H1 (cell line): ENCODE data around the gene ATG16L1. TPM values are rescaled to one million over a fixed set of nuclear protein-coding genes. Genes with fewer than 3 reads are reported as not detected.
A peak's percentile ranks its signal among the peaks of the same experiment; 100 is the strongest.

Source experiments
- CTCF ChIA-PET: fragments of 300-600 bp; sonication (Branson Sonifier 250); formaldehyde crosslinking; loops from one replicate; lab custom pipeline; 2021; ENCODE audit not compliant: partially characterized antibody; lab: Charles Lee
- POLR2A ChIA-PET: fragments of 300-600 bp; sonication (Branson Sonifier 250); formaldehyde crosslinking; loops from one replicate; lab custom pipeline; 2021; ENCODE audit warnings: inconsistent platforms; ENCODE audit not compliant: partially characterized antibody; lab: Charles Lee
- DNase-seq, 2 experiments: peaks; one replicate each; pipeline versions ENCODE4 v3.0.0 to v3.0.0-alpha.2; 2010 to 2022; ENCODE audit warnings: low spot score in 2 of 2, low read depth in 1 of 2, mixed read lengths in 1 of 2
- FAIRE-seq: peaks from 2 replicates; lab custom pipeline; 2011; peaks lifted over from hg19 to GRCh38; lab: Jason Lieb, UNC
- H2AFZ ChIP-seq: 2 replicates; pipeline ENCODE4 v1.8.1; 2012; ENCODE audit warnings: low read length, inconsistent platforms
- H2AK5ac ChIP-seq: 2 replicates; pipeline ENCODE4 v1.6.1; 2013; ENCODE audit warnings: low read depth, low read length
- H2BK120ac ChIP-seq: replicated peaks from 2 replicates; pipeline ENCODE3; 2013; ENCODE audit warnings: low read depth, low read length, inconsistent platforms
- H2BK12ac ChIP-seq: 2 replicates; pipeline ENCODE4 v1.6.1; 2013; ENCODE audit warnings: low read depth, low read length
- H2BK15ac ChIP-seq: 2 replicates; pipeline ENCODE4 v1.6.1; 2013; ENCODE audit warnings: low read length
- H2BK20ac ChIP-seq: 2 replicates; pipeline ENCODE4 v1.6.1; 2013; ENCODE audit warnings: low read length
- H2BK5ac ChIP-seq: 2 replicates; pipeline ENCODE4 v1.6.1; 2013; ENCODE audit warnings: low read depth, low read length
- H3K14ac ChIP-seq: 2 replicates; pipeline ENCODE4 v1.6.1; 2013; ENCODE audit warnings: inconsistent platforms; ENCODE audit not compliant: insufficient read length
- H3K18ac ChIP-seq: 2 replicates; pipeline ENCODE4 v1.6.1; 2013; ENCODE audit warnings: low read length; ENCODE audit errors: extremely low read depth
- H3K23ac ChIP-seq: 2 replicates; pipeline ENCODE4 v1.6.1; 2013; ENCODE audit warnings: inconsistent platforms; ENCODE audit not compliant: insufficient read length
- H3K23me2 ChIP-seq: 2 replicates; pipeline ENCODE4 v1.6.1; 2013; ENCODE audit warnings: low read depth, low read length
- H3K27ac ChIP-seq: 2 replicates; pipeline ENCODE4 v1.6.1; 2011; ENCODE audit warnings: low read depth, low read length, inconsistent platforms
- H3K27me3 ChIP-seq, 4 experiments: replicated peaks in 1 of 4; 1 replicate in 1 of 4; 2 replicates in 3 of 4; pipeline versions ENCODE4 v1.6.1 to v1.8.1; 2011 to 2013; ENCODE audit warnings: low read length in 3 of 4, mild to moderate bottlenecking in 3 of 4, inconsistent platforms in 2 of 4, mixed read lengths in 2 of 4, moderate library complexity in 1 of 4; ENCODE audit not compliant: control insufficient read depth in 3 of 4, insufficient read depth in 3 of 4; ENCODE audit errors: extremely low read depth in 1 of 4
- H3K36me3 ChIP-seq, 4 experiments: 2 replicates each; pipeline versions ENCODE4 v1.6.1 to v1.8.1; 2011 to 2013; ENCODE audit warnings: mild to moderate bottlenecking in 4 of 4, low read length in 3 of 4, moderate library complexity in 2 of 4, control low read depth in 1 of 4, inconsistent platforms in 1 of 4; ENCODE audit not compliant: insufficient read depth in 4 of 4, control insufficient read depth in 2 of 4
- H3K4ac ChIP-seq: replicated peaks from 2 replicates; pipeline ENCODE3; 2013; ENCODE audit warnings: low read length, low read depth, mixed read lengths, inconsistent platforms; ENCODE audit not compliant: insufficient read length
- H3K4me1 ChIP-seq, 4 experiments: replicated peaks in 1 of 4; 1 replicate in 1 of 4; 2 replicates in 3 of 4; pipeline versions ENCODE4 v1.6.1 to v1.8.1; 2011 to 2013; ENCODE audit warnings: low read length in 3 of 4, inconsistent platforms in 2 of 4, mixed read lengths in 1 of 4; ENCODE audit not compliant: insufficient read depth in 4 of 4, control insufficient read depth in 3 of 4
- H3K4me2 ChIP-seq, 2 experiments: 2 replicates each; pipeline versions ENCODE4 v1.6.1 to v1.8.1; 2011 to 2013; ENCODE audit warnings: low read depth in 2 of 2, low read length in 2 of 2, control low read depth in 1 of 2, inconsistent platforms in 1 of 2, mild to moderate bottlenecking in 1 of 2; ENCODE audit not compliant: insufficient read depth in 1 of 2
- H3K4me3 ChIP-seq, 4 experiments: fragments of 200-600, 300-600 bp in 1 of 4; sonication (generic), shearing (Covaris generic), sonication (Bioruptor Twin) in 1 of 4; 2 replicates each; pipeline versions ENCODE4 v1.5.1 to v1.8.1; 2011 to 2016; ENCODE audit warnings: low read length in 4 of 4, low read depth in 3 of 4, control low read depth in 2 of 4, inconsistent platforms in 2 of 4, mild to moderate bottlenecking in 2 of 4, mixed read lengths in 1 of 4, moderate library complexity in 1 of 4; ENCODE audit not compliant: insufficient read depth in 2 of 4; ENCODE audit errors: extremely low read depth in 1 of 4
- H3K56ac ChIP-seq: replicated peaks from 2 replicates; pipeline ENCODE3; 2013; ENCODE audit warnings: low read depth, mild to moderate bottlenecking, mixed read lengths, low read length, inconsistent platforms; ENCODE audit not compliant: insufficient read length
- H3K79me1 ChIP-seq: 2 replicates; pipeline ENCODE4 v1.6.1; 2013; ENCODE audit warnings: low read depth, low read length, control low read depth
- H3K79me2 ChIP-seq, 2 experiments: 2 replicates each; pipeline versions ENCODE4 v1.6.1 to v1.8.1; 2012 to 2013; ENCODE audit warnings: low read length in 2 of 2, mild to moderate bottlenecking in 2 of 2, inconsistent platforms in 1 of 2; ENCODE audit not compliant: insufficient read depth in 2 of 2, control insufficient read depth in 1 of 2
- H3K9ac ChIP-seq, 4 experiments: replicated peaks in 1 of 4; 1 replicate in 1 of 4; 2 replicates in 3 of 4; pipeline versions ENCODE4 v1.6.1 to v1.8.1; 2011 to 2013; ENCODE audit warnings: low read depth in 3 of 4, low read length in 3 of 4, control low read depth in 2 of 4, mild to moderate bottlenecking in 2 of 4, moderate library complexity in 2 of 4, inconsistent platforms in 1 of 4; ENCODE audit errors: extremely low read depth in 1 of 4
- H3K9me3 ChIP-seq, 2 experiments: 2 replicates each; pipeline versions ENCODE4 v1.6.1 to v1.8.1; 2012 to 2013; ENCODE audit warnings: mild to moderate bottlenecking in 2 of 2, moderate library complexity in 2 of 2, control low read depth in 1 of 2, inconsistent platforms in 1 of 2, low read depth in 1 of 2, low read length in 1 of 2, mixed read lengths in 1 of 2; ENCODE audit not compliant: insufficient read depth in 2 of 2
- H4K20me1 ChIP-seq, 2 experiments: replicated peaks in 1 of 2; 2 replicates each; pipeline versions ENCODE3 to v1.8.1; 2011 to 2013; ENCODE audit warnings: inconsistent platforms in 2 of 2, low read length in 2 of 2, mild to moderate bottlenecking in 1 of 2; ENCODE audit not compliant: insufficient read depth in 2 of 2, control insufficient read depth in 1 of 2
- H4K5ac ChIP-seq: 2 replicates; pipeline ENCODE4 v1.6.1; 2013; ENCODE audit warnings: low read length, low read depth, mixed read lengths, inconsistent platforms; ENCODE audit not compliant: insufficient read length
- H4K8ac ChIP-seq: 2 replicates; pipeline ENCODE4 v1.8.0; 2013; ENCODE audit warnings: mild to moderate bottlenecking, moderate library complexity, low read length, inconsistent platforms; ENCODE audit not compliant: insufficient read depth; ENCODE audit errors: extremely low read depth
- H4K91ac ChIP-seq: replicated peaks from 2 replicates; pipeline ENCODE3; 2013; ENCODE audit warnings: low read length, mixed read lengths, inconsistent platforms; ENCODE audit not compliant: insufficient read length
- EP300 ChIP-seq, 2 experiments: IDR thresholded peaks; 1 replicate in 1 of 2; 2 replicates in 1 of 2; pipeline ENCODE4 v1.6.1; 2011 to 2012; ENCODE audit warnings: low read depth in 2 of 2, low read length in 2 of 2, mild to moderate bottlenecking in 2 of 2, borderline replicate concordance in 1 of 2, inconsistent platforms in 1 of 2, moderate library complexity in 1 of 2
- GTF2F1 ChIP-seq: IDR thresholded peaks from 2 replicates; pipeline ENCODE4 v1.6.1; 2012; ENCODE audit warnings: low read depth, low read length, improper control_type of control experiment, borderline replicate concordance
- SP1 ChIP-seq: IDR thresholded peaks from 2 replicates; pipeline ENCODE4 v1.6.1; 2011; ENCODE audit warnings: low read depth, low read length
- WGBS, 2 experiments: shearing (Covaris generic) in 1 of 2; methylation state at CpG; one replicate each; pipeline versions ENCODE4 v1.1.6 to v1.1.7; 2013 to 2015; ENCODE audit warnings: low lambda C conversion rate in 2 of 2, mixed read lengths in 2 of 2, inconsistent platforms in 1 of 2, low coverage in 1 of 2, missing lambda C conversion rate in 1 of 2; ENCODE audit not compliant: insufficient replicate concordance in 2 of 2, insufficient coverage in 1 of 2, insufficient read length in 1 of 2; ENCODE audit errors: extremely low coverage in 1 of 2, missing lambda C conversion rate in 1 of 2; 5-methylcytosine and 5-hydroxymethylcytosine counted together
- polyA plus RNA-seq, 7 experiments: library from polyadenylated mRNA; depleted of rRNA in 3 of 7; stranded (reverse) in 5 of 7; unstranded in 2 of 7; fragments of >200 nt in 5 of 7; fragments of 200-250 nt in 2 of 7; gene quantifications; 1 replicate in 5 of 7; 2 replicates in 1 of 7; 4 replicates in 1 of 7; pipeline versions ENCODE4 v1.2.1 to v1.2.3, GENCODE V29; 2011 to 2013; ENCODE audit warnings: missing spikeins in 2 of 7, mixed read lengths in 2 of 7
- total RNA-seq: library from RNA; stranded (reverse); fragmentation: NEBNext Ultra II Directional; extraction: Animal tissue kit (Norgen Biotek cat#: 25700); gene quantifications from 2 replicates; pipeline ENCODE4 v1.2.1, GENCODE V29; 2021

ATG16L1 gene
- total and polyA plus RNA-seq, 2 of the 8 experiments (the other 6 are each of a cell fraction or from before 2014, with no cell fraction given), result 18.3 to 31.0 TPM

- Histone ChIP-seq H3K23me2 (no peaks in the 10 kb centered on the region; the same call in 1 of the 2 replicates), H3K79me2 (no peaks in the 10 kb centered on the region), H3K27me3 (peaks cover 8 to 48% (median 30%) of the 10 kb centered on the region in 4 experiments; a peak in 6 of 7 replicates), H2AFZ (no peak overlapping the region), H2BK20ac (no peak overlapping the region), H2BK120ac (no peak overlapping the region), H3K4me2 (no peak overlapping the region), H3K56ac (no peak overlapping the region), H3K4ac (no peak overlapping the region), H3K23ac (no peak overlapping the region), H3K4me1 (peaks cover 0 to 10% (median 3%) of the 10 kb centered on the region in 4 experiments; a peak in 2 of 7 replicates), H4K5ac (no peak overlapping the region), H2BK5ac (no peak overlapping the region; the same call in 1 of the 2 replicates), H3K27ac (no peak overlapping the region), H3K18ac (no peak overlapping the region), H3K14ac (no peak overlapping the region), H3K79me1 (no peaks in the 10 kb centered on the region), H4K20me1 (no peaks in the 10 kb centered on the region), H2BK12ac (peak overlapping the region; percentile 43; the same call in 1 of the 2 replicates), H2BK15ac (no peak overlapping the region), H3K4me3 (no peak overlapping the region), H4K8ac (no peak overlapping the region), H3K36me3 (no peaks in the 10 kb centered on the region), H4K91ac (no peak overlapping the region), H2AK5ac (no peak overlapping the region), H3K9ac (no peak overlapping the region), H3K9me3 (no peaks in the 10 kb centered on the region)
- ChIA-PET CTCF (interaction anchor here (1.4 kb wide), 1 partner anchor 58 kb away, joined by 4 read pairs; no protein-coding TSS in a partner anchor), POLR2A (interaction anchor here (0.7 kb wide), 1 partner anchor 119 kb away, joined by 3 read pairs; no protein-coding TSS in a partner anchor)
- DNase-seq (no peak), FAIRE-seq (no peak)
- 91% methylated on average over 5 of the region's 8 CpGs; no CpG with 5 or more reads in 1 of the 2 experiments for WGBS, 2 experiments
- TF ChIP-seq EP300 (IDR thresholded peaks at IDR 0.05; ENCODE audit: borderline replicate concordance in 1 of 2, low read depth in 2 of 2, low read length in 2 of 2), result no peak
- no peak for TF ChIP-seq SP1
- no peak for TF ChIP-seq GTF2F1
These were observed 75.0 kb downstream of the ATG16L1 start for GRCh38 chr2:233326500-233326899.
